ENCODE measurements around the gene NTN5. TPM values are rescaled to one million over a fixed set of nuclear protein-coding genes. Genes with fewer than 3 reads are reported as not detected.
A peak's percentile ranks its signal among the peaks of the same experiment; 100 is the strongest.

Gene NTN5
- total RNA-seq, 6 donors from 2014 or later, result 0.57 to 3.1 (median 1.0) TPM; not detected in 1

- Histone ChIP-seq H3K27ac (peak overlapping the region; percentile 32 to 88 (median 84)), H3K36me3 (peaks cover 0 to 24% (median 10%) of the 10 kb centered on the region in 4 donors), H3K27me3 (no peaks in the 10 kb centered on the region), H3K4me3 (peak overlapping the region in 3 of 4 donors; percentile 44 to 57 (median 53)), H3K9me3 (no peaks in the 10 kb centered on the region), H3K4me1 (peaks cover 21 to 42% (median 33%) of the 10 kb centered on the region in 4 donors)
- 67 to 69% methylated on average over 23 to 24 of the region's 24 CpGs for WGBS, 2 donors
- ATAC-seq (ENCODE audit: low FRiP score in 2 of 2) (no peak), DNase-seq (peak in 1 of 2 donors; percentile 24)
- TF ChIP-seq, protein P1, sequence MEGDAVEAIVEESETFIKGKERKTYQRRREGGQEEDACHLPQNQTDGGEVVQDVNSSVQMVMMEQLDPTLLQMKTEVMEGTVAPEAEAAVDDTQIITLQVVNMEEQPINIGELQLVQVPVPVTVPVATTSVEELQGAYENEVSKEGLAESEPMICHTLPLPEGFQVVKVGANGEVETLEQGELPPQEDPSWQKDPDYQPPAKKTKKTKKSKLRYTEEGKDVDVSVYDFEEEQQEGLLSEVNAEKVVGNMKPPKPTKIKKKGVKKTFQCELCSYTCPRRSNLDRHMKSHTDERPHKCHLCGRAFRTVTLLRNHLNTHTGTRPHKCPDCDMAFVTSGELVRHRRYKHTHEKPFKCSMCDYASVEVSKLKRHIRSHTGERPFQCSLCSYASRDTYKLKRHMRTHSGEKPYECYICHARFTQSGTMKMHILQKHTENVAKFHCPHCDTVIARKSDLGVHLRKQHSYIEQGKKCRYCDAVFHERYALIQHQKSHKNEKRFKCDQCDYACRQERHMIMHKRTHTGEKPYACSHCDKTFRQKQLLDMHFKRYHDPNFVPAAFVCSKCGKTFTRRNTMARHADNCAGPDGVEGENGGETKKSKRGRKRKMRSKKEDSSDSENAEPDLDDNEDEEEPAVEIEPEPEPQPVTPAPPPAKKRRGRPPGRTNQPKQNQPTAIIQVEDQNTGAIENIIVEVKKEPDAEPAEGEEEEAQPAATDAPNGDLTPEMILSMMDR (IDR thresholded peaks at IDR 0.05), result no peak
- TF ChIP-seq EP300 (IDR thresholded peaks at IDR 0.05) (no peak), POLR2AphosphoS5 (IDR thresholded peaks at IDR 0.05) (no peak), POLR2A (IDR thresholded peaks at IDR 0.05) (no peak)
These were observed 47.8 kb downstream of the NTN5 start for GRCh38 chr19:48624791-48625723.

GRCh38 chr19:48624067-48624594 lies 48.7 kb downstream of the NTN5 start:
- DNase-seq (peak; percentile 99), ATAC-seq (ENCODE audit: low FRiP score in 2 of 2) (peak; percentile 92 to 94)
- WGBS, 2 donors, result 2 to 3% methylated on average over 19 to 25 of the region's 40 CpGs
- peaks cover 0 to 19% (median 9%) of the 10 kb centered on the region in 4 donors for H3K36me3 ChIP-seq
- TF ChIP-seq EP300 (IDR thresholded peaks at IDR 0.05), result no peak
- peak in 2 of 4 donors; percentile 18 to 34 for TF ChIP-seq POLR2A (IDR thresholded peaks at IDR 0.05)
- TF ChIP-seq, protein P1 (IDR thresholded peaks at IDR 0.05), result peak in 1 of 6 experiments; percentile 29
- peak; percentile 20 to 56 for TF ChIP-seq POLR2AphosphoS5 (IDR thresholded peaks at IDR 0.05)
- H3K4me3 ChIP-seq, result peak overlapping the region; percentile 28 to 57 (median 48)
- peak overlapping the region; percentile 32 to 88 (median 84) for H3K27ac ChIP-seq
- H3K9me3 ChIP-seq, result no peaks in the 10 kb centered on the region
- H3K27me3 ChIP-seq, result no peaks in the 10 kb centered on the region
- peaks cover 24 to 43% (median 32%) of the 10 kb centered on the region in 4 donors for H3K4me1 ChIP-seq

- peak overlapping the region; percentile 24 to 88 (median 82) for H3K27ac ChIP-seq
- H3K4me1 ChIP-seq, result peaks cover 24 to 43% (median 32%) of the 10 kb centered on the region in 4 donors
- TF ChIP-seq EP300 (IDR thresholded peaks at IDR 0.05) (no peak), POLR2A (IDR thresholded peaks at IDR 0.05) (no peak), POLR2AphosphoS5 (IDR thresholded peaks at IDR 0.05) (no peak)
- TF ChIP-seq, protein P1 (IDR thresholded peaks at IDR 0.05), result no peak
- no peaks in the 10 kb centered on the region for H3K9me3 ChIP-seq
- H3K4me3 ChIP-seq, result peak overlapping the region in 3 of 4 donors; percentile 44 to 57 (median 53)
- ATAC-seq (ENCODE audit: low FRiP score in 2 of 2), result no peak
- peaks cover 0 to 19% (median 9%) of the 10 kb centered on the region in 4 donors for H3K36me3 ChIP-seq
- 28 to 36% methylated on average over 8 of the region's 8 CpGs for WGBS, 2 donors
- no peak for DNase-seq
- no peaks in the 10 kb centered on the region for H3K27me3 ChIP-seq
These were observed 49.2 kb downstream of the NTN5 start for GRCh38 chr19:48623556-48624066.

DNA sequence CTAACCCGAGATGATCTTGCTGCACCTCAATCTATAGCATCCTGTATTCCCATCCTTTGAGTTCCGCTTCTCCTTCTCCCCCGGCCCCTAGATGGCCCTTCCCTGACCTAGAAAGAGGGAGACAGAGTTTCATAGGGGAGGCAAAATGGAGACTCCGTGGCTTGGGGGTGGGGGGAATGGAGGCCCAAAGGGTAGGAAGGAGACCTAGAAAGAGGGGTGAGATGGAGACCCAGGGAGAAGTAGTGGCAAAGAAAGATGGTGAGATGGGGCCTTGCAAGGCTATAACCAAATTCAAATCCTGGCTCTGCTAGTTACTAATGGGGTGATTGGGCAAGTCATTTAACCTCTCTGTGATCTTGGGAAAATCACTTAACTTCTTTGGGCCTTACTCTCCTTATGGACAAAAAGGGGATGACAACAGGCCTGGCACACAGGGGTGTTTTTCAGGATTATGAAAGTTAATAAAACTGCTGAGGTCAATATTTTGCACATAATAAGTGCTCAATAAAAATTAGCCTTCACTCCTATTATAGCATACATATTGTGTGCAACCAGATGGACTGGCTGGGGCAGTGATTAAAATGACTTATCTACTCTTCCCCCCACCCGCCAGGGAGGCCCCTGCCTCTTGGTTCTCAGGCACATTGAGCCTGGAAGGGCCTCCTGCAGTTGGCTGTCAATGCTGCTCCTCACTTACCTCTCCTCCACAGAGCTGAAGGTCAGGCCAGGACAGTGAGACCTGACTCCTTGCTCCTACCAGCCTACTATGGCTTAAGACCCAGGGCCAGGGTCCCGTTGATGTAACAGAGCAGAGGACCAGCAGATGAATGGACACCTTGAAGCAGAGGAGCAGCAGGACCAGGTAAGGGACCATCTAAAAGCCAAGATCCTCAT lies 52.9 kb downstream of the NTN5 start:
- 31% methylated on average over 6 of the region's 6 CpGs for WGBS, 2 donors
- H3K9me3 ChIP-seq, result no peaks in the 10 kb centered on the region
- peak overlapping the region; percentile 84 to 94 (median 93) for H3K27ac ChIP-seq
- peaks cover 48 to 72% (median 58%) of the 10 kb centered on the region in 4 donors for H3K4me1 ChIP-seq
- no peaks in the 10 kb centered on the region for H3K27me3 ChIP-seq
- DNase-seq, result no peak
- H3K4me3 ChIP-seq, result peak overlapping the region; percentile 41 to 88 (median 67)
- peaks cover 15 to 36% (median 26%) of the 10 kb centered on the region in 4 donors for H3K36me3 ChIP-seq
- TF ChIP-seq, protein P1 (IDR thresholded peaks at IDR 0.05), result peak in 1 of 6 experiments; percentile 7
- TF ChIP-seq POLR2AphosphoS5 (IDR thresholded peaks at IDR 0.05), result no peak
- TF ChIP-seq POLR2A (IDR thresholded peaks at IDR 0.05), result peak in 1 of 4 donors; percentile 21
- TF ChIP-seq EP300 (IDR thresholded peaks at IDR 0.05), result no peak
- ATAC-seq (ENCODE audit: low FRiP score in 2 of 2), result no peak

Measured in upper lobe of left lung (tissue), 6 donors.